ENCODE data around the gene SLC27A5. TPM values are rescaled to one million over a fixed set of nuclear protein-coding genes. Genes with fewer than 3 reads are reported as not detected.

The SLC27A5 gene
- total and polyA plus RNA-seq, 2 of the 13 experiments (the other 11 are each of a cell fraction or from before 2014, with no cell fraction given) = 30.3 to 40.2 TPM

DNA sequence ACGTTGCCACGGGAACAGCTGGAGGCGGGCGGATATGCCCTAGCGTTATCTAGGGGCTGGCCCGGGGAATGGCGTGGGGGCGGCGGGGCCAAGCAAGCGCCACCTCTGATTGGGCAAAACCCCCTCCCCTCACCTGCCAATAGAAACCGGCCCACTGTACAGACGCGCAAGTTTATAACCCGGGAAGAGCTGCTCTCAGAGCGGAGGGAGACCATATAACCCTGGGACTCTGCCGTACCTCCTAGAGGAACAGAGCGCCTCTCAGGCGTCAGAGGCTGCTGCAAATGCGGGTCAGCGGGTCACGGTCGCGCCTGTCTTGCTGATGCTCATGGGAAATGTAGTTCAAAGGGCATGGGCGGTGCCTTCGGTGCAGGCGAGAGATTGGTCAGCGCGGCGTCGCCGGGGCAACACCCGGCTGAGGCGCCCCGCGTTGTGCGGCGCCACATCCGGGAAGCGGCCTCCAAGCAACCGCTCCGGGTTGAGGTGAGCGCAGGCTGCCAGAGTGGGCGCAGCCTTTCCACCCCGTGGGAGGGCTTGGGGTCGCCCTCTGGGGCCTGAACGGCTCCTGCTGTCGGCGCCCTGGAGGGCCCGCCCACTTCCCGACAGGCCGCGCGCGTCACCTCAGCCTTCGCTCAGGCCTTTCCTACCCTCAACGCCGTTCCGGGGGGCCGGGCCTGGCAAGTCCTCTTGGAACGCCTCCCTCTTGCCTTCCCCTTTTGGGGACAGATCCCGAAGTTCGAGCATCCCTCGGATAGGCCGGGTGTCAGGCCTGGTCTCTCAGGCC, 35.9 kb downstream of the SLC27A5 start, which contains the start of gene ZNF446 (continued):
- TF ChIP-seq, protein P1, sequence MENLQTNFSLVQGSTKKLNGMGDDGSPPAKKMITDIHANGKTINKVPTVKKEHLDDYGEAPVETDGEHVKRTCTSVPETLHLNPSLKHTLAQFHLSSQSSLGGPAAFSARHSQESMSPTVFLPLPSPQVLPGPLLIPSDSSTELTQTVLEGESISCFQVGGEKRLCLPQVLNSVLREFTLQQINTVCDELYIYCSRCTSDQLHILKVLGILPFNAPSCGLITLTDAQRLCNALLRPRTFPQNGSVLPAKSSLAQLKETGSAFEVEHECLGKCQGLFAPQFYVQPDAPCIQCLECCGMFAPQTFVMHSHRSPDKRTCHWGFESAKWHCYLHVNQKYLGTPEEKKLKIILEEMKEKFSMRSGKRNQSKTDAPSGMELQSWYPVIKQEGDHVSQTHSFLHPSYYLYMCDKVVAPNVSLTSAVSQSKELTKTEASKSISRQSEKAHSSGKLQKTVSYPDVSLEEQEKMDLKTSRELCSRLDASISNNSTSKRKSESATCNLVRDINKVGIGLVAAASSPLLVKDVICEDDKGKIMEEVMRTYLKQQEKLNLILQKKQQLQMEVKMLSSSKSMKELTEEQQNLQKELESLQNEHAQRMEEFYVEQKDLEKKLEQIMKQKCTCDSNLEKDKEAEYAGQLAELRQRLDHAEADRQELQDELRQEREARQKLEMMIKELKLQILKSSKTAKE (CRISPR knock-in tag; IDR thresholded peaks at IDR 0.05; ENCODE audit: borderline replicate concordance) = no peak
- TF ChIP-seq ZNF337 (CRISPR knock-in tag; IDR thresholded peaks at IDR 0.05; ENCODE audit: borderline replicate concordance, low read depth) (no peak), ZNF772 (CRISPR knock-in tag; IDR thresholded peaks at IDR 0.05) (peak; percentile 93), SAP130 (CRISPR knock-in tag; IDR thresholded peaks at IDR 0.05; ENCODE audit: low read depth) (peak; percentile 94), ZNF615 (CRISPR knock-in tag; IDR thresholded peaks at IDR 0.05; ENCODE audit: borderline replicate concordance) (0 out of 2 replicates have a peak, but pooled peaks have one; percentile 80), ATF7-NPFF (CRISPR knock-in tag; IDR thresholded peaks at IDR 0.05; ENCODE audit: low read depth) (peak; percentile 76), PLRG1 (conservative IDR thresholded peaks at IDR 0.05) (no peak), CBX2 (IDR thresholded peaks at IDR 0.05; ENCODE audit: low read depth, low read length) (no peak), CBX2 (CRISPR knock-in tag; IDR thresholded peaks at IDR 0.05; ENCODE audit: low read depth) (no peak), SSRP1 (CRISPR knock-in tag; IDR thresholded peaks at IDR 0.05) (peak; percentile 94), MED8 (CRISPR knock-in tag; IDR thresholded peaks at IDR 0.05; ENCODE audit: insufficient replicate concordance) (no peak), ZNF547 (CRISPR knock-in tag; IDR thresholded peaks at IDR 0.05) (peak; percentile 44; the same call in 1 of the 2 replicates), ZBTB7A (CRISPR knock-in tag; IDR thresholded peaks at IDR 0.05) (peak; percentile 75; the same call in 1 of the 2 replicates), REXO4 (CRISPR knock-in tag; IDR thresholded peaks at IDR 0.05; ENCODE audit: borderline replicate concordance) (no peak), ZFP36 (IDR thresholded peaks at IDR 0.05; ENCODE audit: borderline replicate concordance, low read depth, low read length, partially characterized antibody) (no peak)
- TF ChIP-seq, protein P2, sequence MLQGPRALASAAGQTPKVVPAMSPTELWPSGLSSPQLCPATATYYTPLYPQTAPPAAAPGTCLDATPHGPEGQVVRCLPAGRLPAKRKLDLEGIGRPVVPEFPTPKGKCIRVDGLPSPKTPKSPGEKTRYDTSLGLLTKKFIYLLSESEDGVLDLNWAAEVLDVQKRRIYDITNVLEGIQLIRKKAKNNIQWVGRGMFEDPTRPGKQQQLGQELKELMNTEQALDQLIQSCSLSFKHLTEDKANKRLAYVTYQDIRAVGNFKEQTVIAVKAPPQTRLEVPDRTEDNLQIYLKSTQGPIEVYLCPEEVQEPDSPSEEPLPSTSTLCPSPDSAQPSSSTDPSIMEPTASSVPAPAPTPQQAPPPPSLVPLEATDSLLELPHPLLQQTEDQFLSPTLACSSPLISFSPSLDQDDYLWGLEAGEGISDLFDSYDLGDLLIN (CRISPR knock-in tag; IDR thresholded peaks at IDR 0.05; ENCODE audit: borderline replicate concordance) = 0 out of 2 replicates have a peak, but pooled peaks have one; percentile 20
- TF ChIP-seq, protein P3, sequence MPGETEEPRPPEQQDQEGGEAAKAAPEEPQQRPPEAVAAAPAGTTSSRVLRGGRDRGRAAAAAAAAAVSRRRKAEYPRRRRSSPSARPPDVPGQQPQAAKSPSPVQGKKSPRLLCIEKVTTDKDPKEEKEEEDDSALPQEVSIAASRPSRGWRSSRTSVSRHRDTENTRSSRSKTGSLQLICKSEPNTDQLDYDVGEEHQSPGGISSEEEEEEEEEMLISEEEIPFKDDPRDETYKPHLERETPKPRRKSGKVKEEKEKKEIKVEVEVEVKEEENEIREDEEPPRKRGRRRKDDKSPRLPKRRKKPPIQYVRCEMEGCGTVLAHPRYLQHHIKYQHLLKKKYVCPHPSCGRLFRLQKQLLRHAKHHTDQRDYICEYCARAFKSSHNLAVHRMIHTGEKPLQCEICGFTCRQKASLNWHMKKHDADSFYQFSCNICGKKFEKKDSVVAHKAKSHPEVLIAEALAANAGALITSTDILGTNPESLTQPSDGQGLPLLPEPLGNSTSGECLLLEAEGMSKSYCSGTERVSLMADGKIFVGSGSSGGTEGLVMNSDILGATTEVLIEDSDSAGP (CRISPR knock-in tag; IDR thresholded peaks at IDR 0.05; ENCODE audit: borderline replicate concordance) = peak; percentile 86; the same call in 1 of the 2 replicates
- TF ChIP-seq, protein P4, sequence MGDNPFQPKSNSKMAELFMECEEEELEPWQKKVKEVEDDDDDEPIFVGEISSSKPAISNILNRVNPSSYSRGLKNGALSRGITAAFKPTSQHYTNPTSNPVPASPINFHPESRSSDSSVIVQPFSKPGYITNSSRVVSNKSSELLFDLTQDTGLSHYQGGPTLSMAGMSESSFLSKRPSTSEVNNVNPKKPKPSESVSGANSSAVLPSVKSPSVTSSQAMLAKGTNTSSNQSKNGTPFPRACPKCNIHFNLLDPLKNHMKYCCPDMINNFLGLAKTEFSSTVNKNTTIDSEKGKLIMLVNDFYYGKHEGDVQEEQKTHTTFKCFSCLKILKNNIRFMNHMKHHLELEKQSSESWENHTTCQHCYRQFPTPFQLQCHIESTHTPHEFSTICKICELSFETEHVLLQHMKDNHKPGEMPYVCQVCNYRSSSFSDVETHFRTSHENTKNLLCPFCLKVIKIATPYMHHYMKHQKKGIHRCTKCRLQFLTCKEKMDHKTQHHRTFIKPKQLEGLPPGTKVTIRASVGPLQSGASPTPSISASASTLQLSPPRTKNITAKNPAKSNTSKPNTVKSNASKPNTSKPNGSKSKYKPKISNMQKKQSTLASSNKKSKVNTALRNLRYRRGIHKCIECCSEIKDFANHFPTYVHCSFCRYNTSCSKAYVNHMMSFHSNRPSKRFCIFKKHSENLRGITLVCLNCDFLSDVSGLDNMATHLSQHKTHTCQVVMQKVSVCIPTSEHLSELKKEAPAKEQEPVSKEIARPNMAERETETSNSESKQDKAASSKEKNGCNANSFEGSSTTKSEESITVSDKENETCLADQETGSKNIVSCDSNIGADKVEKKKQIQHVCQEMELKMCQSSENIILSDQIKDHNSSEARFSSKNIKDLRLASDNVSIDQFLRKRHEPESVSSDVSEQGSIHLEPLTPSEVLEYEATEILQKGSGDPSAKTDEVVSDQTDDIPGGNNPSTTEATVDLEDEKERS (CRISPR knock-in tag; IDR thresholded peaks at IDR 0.05) = 0 out of 2 replicates have a peak, but pooled peaks have one; percentile 8
- TF ChIP-seq, protein P5, sequence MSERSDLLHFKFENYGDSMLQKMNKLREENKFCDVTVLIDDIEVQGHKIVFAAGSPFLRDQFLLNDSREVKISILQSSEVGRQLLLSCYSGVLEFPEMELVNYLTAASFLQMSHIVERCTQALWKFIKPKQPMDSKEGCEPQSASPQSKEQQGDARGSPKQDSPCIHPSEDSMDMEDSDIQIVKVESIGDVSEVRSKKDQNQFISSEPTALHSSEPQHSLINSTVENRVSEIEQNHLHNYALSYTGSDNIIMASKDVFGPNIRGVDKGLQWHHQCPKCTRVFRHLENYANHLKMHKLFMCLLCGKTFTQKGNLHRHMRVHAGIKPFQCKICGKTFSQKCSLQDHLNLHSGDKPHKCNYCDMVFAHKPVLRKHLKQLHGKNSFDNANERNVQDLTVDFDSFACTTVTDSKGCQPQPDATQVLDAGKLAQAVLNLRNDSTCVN (CRISPR knock-in tag; IDR thresholded peaks at IDR 0.05; ENCODE audit: borderline replicate concordance) = 0 out of 2 replicates have a peak, but pooled peaks have one; percentile 15

Data from HepG2 (cell line).